Measurements from ENCODE around the gene PHF19.

The PHF19 gene

GRCh38 chr9:120875195-120875565 is 1.8 kb downstream of the PHF19 start:
- TF ChIP-seq ZFX (IDR thresholded peaks at IDR 0.05; ENCODE audit: borderline replicate concordance) (no peak), CTCF (IDR thresholded peaks at IDR 0.05) (no peak)
- peak overlapping the region; percentile 58 for H3K27ac ChIP-seq

GRCh38 chr9:120874226-120875194 is 2.5 kb downstream of the PHF19 start:
- no peak overlapping the region for H3K27ac ChIP-seq
- TF ChIP-seq ZFX (IDR thresholded peaks at IDR 0.05; ENCODE audit: borderline replicate concordance): no peak
- no peak for TF ChIP-seq CTCF (IDR thresholded peaks at IDR 0.05)

DNA sequence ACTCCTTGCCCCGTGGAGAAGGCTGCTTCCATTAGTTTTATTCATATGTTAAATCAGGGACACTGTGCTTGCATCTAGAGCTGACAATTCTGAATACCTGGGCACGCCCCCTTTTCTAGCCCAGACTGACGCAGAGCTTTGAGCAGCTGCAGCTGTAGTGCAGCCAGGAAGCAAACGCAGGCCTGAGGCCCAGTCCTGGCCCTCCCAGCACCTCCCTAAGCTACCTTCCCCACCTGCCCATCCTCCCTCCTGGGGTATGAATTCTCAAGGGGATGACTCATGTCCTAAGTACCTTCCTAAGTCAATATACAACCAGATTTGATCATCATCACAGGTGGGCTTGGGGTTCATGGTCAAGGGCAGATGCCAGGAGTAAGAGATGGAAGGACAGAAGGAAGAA is 3.5 kb downstream of the PHF19 start:
- TF ChIP-seq CTCF (IDR thresholded peaks at IDR 0.05): no peak
- no peak for TF ChIP-seq ZFX (IDR thresholded peaks at IDR 0.05; ENCODE audit: borderline replicate concordance)
- no peak overlapping the region for H3K27ac ChIP-seq

DNA sequence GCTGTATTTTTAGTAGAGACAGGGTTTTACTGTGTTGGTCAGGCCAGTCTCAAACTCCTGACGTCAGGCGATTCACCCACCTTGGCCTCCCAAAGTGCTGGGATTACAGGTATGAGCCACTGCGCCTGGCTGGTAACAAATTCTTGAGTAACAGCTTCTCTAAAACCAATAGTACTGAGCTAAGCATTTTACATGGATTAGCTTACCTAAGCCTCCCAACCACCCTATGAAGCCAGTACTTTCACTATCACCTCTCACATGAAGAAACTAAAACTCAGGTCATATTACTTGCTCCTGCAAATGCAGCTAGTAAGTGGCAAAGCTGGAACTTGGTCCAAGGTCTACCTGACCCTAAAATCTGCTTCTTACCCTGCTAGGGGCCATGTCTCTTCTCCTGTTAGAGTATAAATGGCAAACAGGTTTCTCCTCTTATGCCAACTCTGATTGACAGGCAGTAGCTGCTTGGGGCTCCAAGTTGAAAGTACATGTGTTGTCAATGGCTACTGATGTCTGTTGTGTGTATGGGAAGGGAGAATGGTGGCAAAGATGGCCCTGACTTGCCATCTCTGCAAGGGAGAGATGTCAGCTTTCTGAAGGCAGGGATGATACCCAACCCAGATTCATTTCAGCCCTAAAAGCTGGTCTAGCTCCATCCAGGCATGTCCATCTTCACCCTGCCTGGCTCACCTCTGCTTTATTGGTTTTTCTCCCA is 4.0 kb downstream of the PHF19 start:
- no peak overlapping the region for H3K27ac ChIP-seq
- no peak for TF ChIP-seq CTCF (IDR thresholded peaks at IDR 0.05)
- TF ChIP-seq ZFX (IDR thresholded peaks at IDR 0.05; ENCODE audit: borderline replicate concordance): no peak

DNA sequence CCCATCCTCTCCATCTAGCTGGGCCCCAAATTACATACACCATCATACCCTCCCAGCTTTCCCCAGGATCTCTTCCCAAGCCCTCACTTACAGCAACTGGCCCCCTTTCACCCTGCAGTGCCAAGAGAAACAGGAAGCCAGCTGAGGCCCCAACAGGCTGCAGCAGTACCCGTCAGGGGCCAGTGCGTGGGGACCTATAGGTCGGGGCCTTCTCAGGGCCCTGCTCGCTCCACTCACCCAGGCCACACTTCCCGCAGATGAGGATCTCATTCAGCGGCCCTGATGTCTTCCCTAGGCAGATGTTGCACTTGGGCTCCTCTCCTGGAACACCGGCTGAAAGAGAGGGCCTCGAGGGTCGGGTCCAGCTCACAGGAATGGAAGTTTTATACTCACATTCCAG is 6.8 kb downstream of the PHF19 start:
- TF ChIP-seq CTCF (IDR thresholded peaks at IDR 0.05): no peak
- no peak for TF ChIP-seq ZFX (IDR thresholded peaks at IDR 0.05; ENCODE audit: borderline replicate concordance)
- no peak overlapping the region for H3K27ac ChIP-seq

DNA sequence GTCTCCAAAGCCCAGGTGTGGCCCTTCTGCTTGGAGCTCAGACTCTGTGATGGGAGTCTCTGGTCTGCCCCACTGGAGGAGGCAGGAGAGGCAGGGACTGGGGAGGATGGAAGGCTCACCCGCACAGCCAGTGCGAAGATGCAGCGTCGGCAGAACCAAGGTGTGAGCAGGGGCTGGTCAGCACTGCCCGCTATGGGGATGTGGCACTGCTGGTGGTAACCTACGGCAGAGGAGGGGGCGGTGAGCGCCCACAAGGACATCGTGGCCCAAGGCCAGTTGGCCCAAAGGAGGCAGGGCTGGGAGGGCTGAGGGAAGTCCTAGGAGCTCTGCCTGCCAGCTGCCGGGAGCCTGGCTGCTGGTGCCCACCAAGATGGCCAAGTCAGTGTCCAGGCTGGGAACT is 7.3 kb downstream of the PHF19 start:
- H3K27ac ChIP-seq: no peak overlapping the region

More for the DNA sequence above, 7.3 kb downstream of the PHF19 start:
- TF ChIP-seq CTCF (IDR thresholded peaks at IDR 0.05) (no peak), ZFX (IDR thresholded peaks at IDR 0.05; ENCODE audit: borderline replicate concordance) (no peak)

All from 22Rv1 (cell line).